T-cell (primary cell): ENCODE results near the gene ZCCHC14. TPM values are rescaled to one million over a fixed set of nuclear protein-coding genes. Genes with fewer than 3 reads are reported as not detected.

Experiments used
- ATAC-seq, 4 experiments: fragments of 200-7000 bp in 3 of 4; fragments of 150-1000 bp in 1 of 4; cut with Tn5 transposase; replicated peaks in 1 of 4; 1 replicate in 3 of 4; 2 replicates in 1 of 4; pipeline ENCODE4 v1.10.0; 2021; ENCODE audit warnings: moderate library complexity in 3 of 4, mild to moderate bottlenecking in 2 of 4, moderate number of reproducible peaks in 1 of 4
- CTCF ChIA-PET, 2 donors: fragments of 300-600 bp; sonication (Branson Sonifier 250); formaldehyde crosslinking; loops; one replicate each; lab custom pipeline; 2022; ENCODE audit warnings: antibody characterized with exemption in 2 of 2; lab: Charles Lee
- POLR2A ChIA-PET, 2 donors: fragments of 300-600 bp; sonication (Branson Sonifier 250); formaldehyde crosslinking; loops; one replicate each; lab custom pipeline; 2022; ENCODE audit warnings: antibody characterized with exemption in 2 of 2; lab: Charles Lee
- DNase-seq, 35 experiments: peaks; one replicate each; pipeline versions ENCODE4 v3.0.0 to v3.0.0-alpha.2; 2013 to 2023
- H3K27ac ChIP-seq: one replicate; pipeline ENCODE4 v1.5.1; 2013; ENCODE audit warnings: low read length
- H3K27me3 ChIP-seq, 2 experiments: replicated peaks in 1 of 2; 1 replicate in 1 of 2; 2 replicates in 1 of 2; pipeline versions ENCODE4 v1.6.1 to v1.7.0; 2013; ENCODE audit warnings: low read length in 1 of 2, mixed read lengths in 1 of 2; ENCODE audit not compliant: control insufficient read depth in 2 of 2, insufficient read depth in 2 of 2; ENCODE audit errors: extremely low read depth in 1 of 2
- H3K36me3 ChIP-seq, 2 donors: 1 replicate in 1 of 2; 2 replicates in 1 of 2; pipeline versions ENCODE4 v1.6.1 to v1.7.0; 2013; ENCODE audit warnings: low read length in 1 of 2; ENCODE audit not compliant: control insufficient read depth in 2 of 2, insufficient read depth in 1 of 2; ENCODE audit errors: extremely low read depth in 1 of 2
- H3K4me1 ChIP-seq, 2 experiments: 1 replicate in 1 of 2; 2 replicates in 1 of 2; pipeline versions ENCODE4 v1.6.1 to v1.7.0; 2013; ENCODE audit warnings: low read length in 2 of 2, mixed read lengths in 1 of 2; ENCODE audit not compliant: insufficient read depth in 2 of 2, control insufficient read depth in 1 of 2; ENCODE audit errors: extremely low read depth in 1 of 2
- H3K4me3 ChIP-seq, 2 donors: 1 replicate in 1 of 2; 2 replicates in 1 of 2; pipeline versions ENCODE4 v1.5.1 to v1.7.0; 2013; ENCODE audit warnings: mild to moderate bottlenecking in 2 of 2, low read length in 1 of 2, moderate library complexity in 1 of 2; ENCODE audit not compliant: control insufficient read depth in 1 of 2; ENCODE audit errors: extremely low read depth in 1 of 2
- H3K9me3 ChIP-seq: 2 replicates; pipeline ENCODE4 v1.7.0; 2013
- H3K27ac Mint-ChIP-seq, 2 donors: one replicate each; pipeline ENCODE4 v1.8.0; 2020 to 2021; ENCODE audit warnings: mild to moderate bottlenecking in 2 of 2, mixed read lengths in 2 of 2
- H3K27me3 Mint-ChIP-seq, 2 donors: one replicate each; pipeline ENCODE4 v1.8.0; 2021 to 2022; ENCODE audit warnings: mixed read lengths in 2 of 2
- H3K36me3 Mint-ChIP-seq: one replicate; pipeline ENCODE4 v1.8.0; 2021; ENCODE audit warnings: mixed read lengths
- H3K4me1 Mint-ChIP-seq, 3 donors: one replicate each; pipeline ENCODE4 v1.8.0; 2020 to 2022; ENCODE audit warnings: mixed read lengths in 3 of 3, mild to moderate bottlenecking in 1 of 3
- H3K4me3 Mint-ChIP-seq, 3 donors: one replicate each; pipeline ENCODE4 v1.8.0; 2020 to 2022; ENCODE audit warnings: mild to moderate bottlenecking in 3 of 3, mixed read lengths in 3 of 3, moderate library complexity in 3 of 3
- H3K9me3 Mint-ChIP-seq, 3 donors: one replicate each; pipeline ENCODE4 v1.8.0; 2020 to 2022; ENCODE audit warnings: mixed read lengths in 3 of 3
- WGBS: methylation state at CpG from one replicate; pipeline ENCODE4 v1.1.5; 2013; ENCODE audit warnings: missing lambda C conversion rate; ENCODE audit not compliant: insufficient coverage; 5-methylcytosine and 5-hydroxymethylcytosine counted together
- total RNA-seq, 35 experiments: library from RNA in 6 of 35; stranded (reverse) in 6 of 35; fragments of 120-200 nt in 1 of 35; gene quantifications; one replicate each; pipeline versions ENCODE4 v1.2.1 to v1.2.4 and lab custom pipeline; 2013 to 2026

The ZCCHC14 gene
- total RNA-seq, 5 donors from 2014 or later (not counting 1 experiment from before 2014, with no cell fraction given) = 23.7 to 32.6 (median 27.3) TPM

DNA sequence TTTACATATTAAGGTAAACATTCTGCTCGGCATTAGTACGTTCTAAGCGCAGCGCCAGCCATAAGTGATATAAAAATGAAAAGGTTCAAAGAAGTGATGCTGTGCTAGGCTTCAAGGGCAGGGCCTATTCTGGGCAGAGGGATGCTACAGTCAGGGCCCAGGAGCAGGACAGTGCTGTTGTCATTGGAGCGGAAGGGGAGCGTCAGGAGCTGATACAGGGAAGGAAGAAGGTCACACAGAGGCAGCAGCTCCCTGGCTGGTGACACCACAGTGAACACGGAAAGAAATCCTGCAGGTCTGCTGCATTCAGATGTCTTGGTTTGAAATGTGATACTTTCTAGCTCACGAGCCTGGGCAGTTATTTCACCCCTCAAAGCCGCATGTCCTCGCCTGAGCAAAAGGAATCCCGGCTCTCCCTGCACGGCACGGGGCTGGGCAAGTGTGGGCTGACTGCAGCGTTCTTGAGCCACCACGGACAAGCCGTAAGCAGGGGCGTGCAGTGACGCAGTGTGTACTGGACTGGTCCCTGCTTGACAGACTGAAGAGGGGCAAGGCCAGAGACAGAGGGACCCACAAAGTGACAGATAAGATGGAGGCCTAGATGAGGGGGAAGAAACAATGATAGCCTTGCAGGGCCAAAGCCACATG lies 41.1 kb downstream of the ZCCHC14 start:
- Mint-ChIP-seq H3K4me3 (no peak overlapping the region), H3K9me3 (no peaks in the 10 kb centered on the region), H3K36me3 (peaks cover 42% of the 10 kb centered on the region), H3K4me1 (peaks cover 5 to 9% (median 6%) of the 10 kb centered on the region in 3 donors), H3K27ac (no peak overlapping the region), H3K27me3 (no peaks in the 10 kb centered on the region)
- CTCF ChIA-PET = no interaction called here
- WGBS = 97% methylated on average over 17 of the region's 18 CpGs
- Histone ChIP-seq H3K4me3 (no peak overlapping the region), H3K4me1 (no peaks in the 10 kb centered on the region), H3K9me3 (no peaks in the 10 kb centered on the region), H3K27ac (no peak overlapping the region), H3K36me3 (peaks cover 4 to 40% of the 10 kb centered on the region in 2 donors), H3K27me3 (no peaks in the 10 kb centered on the region)
- POLR2A ChIA-PET = interaction anchor here in 1 of 2 donors (0.5 kb wide), 1 partner anchor 24 kb away, joined by 3 read pairs; no protein-coding TSS in a partner anchor
- DNase-seq (no peak), ATAC-seq (no peak)

DNA sequence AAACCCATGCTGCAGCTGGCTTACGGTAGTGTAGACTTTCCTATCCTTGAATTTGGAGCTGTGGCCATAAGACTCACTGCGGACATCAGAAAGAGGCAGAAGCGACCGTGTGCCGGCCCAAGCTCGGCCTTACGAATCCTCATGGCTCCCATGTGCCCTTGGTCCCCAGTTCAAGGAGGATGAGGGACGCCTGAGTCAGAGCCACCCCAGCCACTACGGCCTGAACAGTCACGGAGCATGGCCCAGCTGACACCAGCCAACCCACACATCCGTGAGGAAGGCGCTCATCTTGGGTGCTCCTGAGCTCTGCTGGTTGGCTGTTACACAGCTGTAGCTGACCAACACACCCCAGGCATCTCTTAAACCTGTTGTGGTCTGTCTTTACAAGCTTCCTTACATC lies 44.0 kb downstream of the ZCCHC14 start:
- Mint-ChIP-seq H3K9me3 (peaks cover 0 to 3% (median 0%) of the 10 kb centered on the region in 3 donors), H3K4me1 (peaks cover 2 to 3% (median 2%) of the 10 kb centered on the region in 3 donors), H3K27ac (no peak overlapping the region), H3K36me3 (peaks cover 52% of the 10 kb centered on the region), H3K4me3 (no peak overlapping the region), H3K27me3 (no peaks in the 10 kb centered on the region)
- Histone ChIP-seq H3K9me3 (no peaks in the 10 kb centered on the region), H3K4me3 (no peak overlapping the region), H3K27me3 (no peaks in the 10 kb centered on the region), H3K36me3 (peaks cover 4 to 39% of the 10 kb centered on the region in 2 donors), H3K27ac (no peak overlapping the region), H3K4me1 (no peaks in the 10 kb centered on the region)
- WGBS = 99% methylated on average over 11 of the region's 12 CpGs
- ATAC-seq (no peak), DNase-seq (no peak)
- POLR2A ChIA-PET = no interaction called here
- CTCF ChIA-PET = no interaction called here

DNA sequence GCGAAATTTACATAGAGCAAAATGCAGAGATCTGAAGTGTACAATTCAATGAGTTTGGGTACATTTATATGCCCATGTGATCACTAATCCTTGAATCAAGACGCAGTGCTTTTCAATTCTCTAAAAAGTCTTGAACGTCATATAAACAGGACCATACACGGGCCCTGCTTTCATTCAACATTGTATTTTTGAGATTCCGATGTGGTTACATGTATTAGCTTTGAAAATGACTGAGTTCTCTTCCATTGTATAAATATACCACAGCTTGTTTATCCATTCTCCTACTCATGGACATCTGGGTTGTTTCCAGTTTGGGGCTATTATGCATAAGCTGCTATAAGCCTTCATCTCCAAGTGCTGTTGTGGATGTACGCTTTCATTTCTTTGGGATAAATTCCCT lies 45.5 kb downstream of the ZCCHC14 start:
- Histone ChIP-seq H3K4me3 (no peak overlapping the region), H3K27me3 (no peaks in the 10 kb centered on the region), H3K4me1 (no peaks in the 10 kb centered on the region), H3K36me3 (peaks cover 0 to 26% of the 10 kb centered on the region in 2 donors), H3K27ac (no peak overlapping the region), H3K9me3 (no peaks in the 10 kb centered on the region)
- no peak overlapping the region for H3K4me3 Mint-ChIP-seq
- H3K27me3 Mint-ChIP-seq = no peaks in the 10 kb centered on the region
- ATAC-seq = no peak
- POLR2A ChIA-PET = interaction anchor here in 1 of 2 donors (0.8 kb wide), 1 partner anchor 111 kb away, joined by 5 read pairs; no protein-coding TSS in a partner anchor
- H3K9me3 Mint-ChIP-seq = peaks cover 0 to 3% (median 0%) of the 10 kb centered on the region in 3 donors
- peaks cover 0 to 4% (median 2%) of the 10 kb centered on the region in 3 donors for H3K4me1 Mint-ChIP-seq
- WGBS = 100% methylated on average over 1 of the region's 6 CpGs
- peak overlapping the region in 1 of 2 donors; percentile 65 for H3K27ac Mint-ChIP-seq
- H3K36me3 Mint-ChIP-seq = peaks cover 50% of the 10 kb centered on the region
- CTCF ChIA-PET = no interaction called here
- no peak for DNase-seq

DNA sequence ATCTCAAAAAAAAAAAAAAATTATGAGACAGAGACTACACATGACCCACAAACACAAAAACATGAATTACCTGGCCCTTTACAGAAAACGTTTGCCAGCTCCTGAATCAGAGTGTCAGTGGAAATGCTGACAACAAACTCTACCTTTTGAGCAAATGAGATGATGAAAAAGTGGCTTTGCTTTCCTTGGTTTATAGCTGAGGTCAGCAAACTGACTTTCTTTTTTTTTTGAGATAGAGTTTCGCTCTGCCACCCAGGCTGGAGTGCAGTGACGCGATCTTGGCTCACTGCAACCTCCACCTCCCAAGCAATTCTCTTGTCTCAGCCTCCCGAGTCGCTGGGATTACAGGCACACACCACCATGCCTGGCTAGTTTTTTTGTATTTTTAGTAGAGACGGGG lies 46.3 kb downstream of the ZCCHC14 start:
- POLR2A ChIA-PET = no interaction called here
- peaks cover 0 to 3% (median 0%) of the 10 kb centered on the region in 3 donors for H3K9me3 Mint-ChIP-seq
- H3K36me3 ChIP-seq = peaks cover 0 to 20% of the 10 kb centered on the region in 2 donors
- no peak overlapping the region for H3K27ac Mint-ChIP-seq
- peaks cover 49% of the 10 kb centered on the region for H3K36me3 Mint-ChIP-seq
- no peak overlapping the region for H3K4me3 ChIP-seq
- WGBS = no CpG with 5 or more reads among the region's 7 CpGs
- peaks cover 0 to 3% (median 2%) of the 10 kb centered on the region in 3 donors for H3K4me1 Mint-ChIP-seq
- no peaks in the 10 kb centered on the region for H3K27me3 Mint-ChIP-seq
- no peak overlapping the region for H3K27ac ChIP-seq
- CTCF ChIA-PET = interaction anchor here in 1 of 2 donors (0.5 kb wide), 1 partner anchor 24 kb away, joined by 3 read pairs; no protein-coding TSS in a partner anchor
- DNase-seq (no peak), ATAC-seq (no peak)
- no peaks in the 10 kb centered on the region for H3K27me3 ChIP-seq
- H3K4me1 ChIP-seq = no peaks in the 10 kb centered on the region
- no peaks in the 10 kb centered on the region for H3K9me3 ChIP-seq
- no peak overlapping the region for H3K4me3 Mint-ChIP-seq

DNA sequence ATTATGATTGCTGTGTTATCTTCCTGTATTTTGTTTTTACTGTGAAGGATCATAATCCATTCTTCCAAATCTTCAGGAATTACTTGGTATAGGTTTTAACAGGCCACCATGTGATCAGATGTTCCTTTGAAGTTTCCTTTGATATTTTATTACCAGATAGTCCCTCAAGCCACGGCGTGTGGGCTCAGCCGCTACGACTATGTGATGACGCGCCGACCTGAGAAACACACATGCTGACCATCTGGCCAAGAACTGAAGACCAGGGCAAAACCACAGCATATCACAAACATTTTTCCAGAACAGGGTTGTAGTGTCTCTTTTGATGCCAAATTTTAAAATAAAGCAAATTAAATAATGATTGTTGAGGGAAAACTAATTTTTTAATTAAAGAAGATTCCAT lies 47.3 kb downstream of the ZCCHC14 start:
- H3K36me3 ChIP-seq = peaks cover 0 to 18% of the 10 kb centered on the region in 2 donors
- H3K27me3 ChIP-seq = no peaks in the 10 kb centered on the region
- no peak for ATAC-seq
- no peaks in the 10 kb centered on the region for H3K9me3 ChIP-seq
- H3K4me3 ChIP-seq = no peak overlapping the region
- ChIA-PET CTCF (interaction anchor here in 1 of 2 donors (0.7 kb wide), 1 partner anchor 87 kb away, joined by 4 read pairs; no protein-coding TSS in a partner anchor), POLR2A (no interaction called here)
- DNase-seq = no peak
- H3K27ac Mint-ChIP-seq = no peak overlapping the region
- peaks cover 49% of the 10 kb centered on the region for H3K36me3 Mint-ChIP-seq
- H3K4me1 Mint-ChIP-seq = peaks cover 0 to 3% (median 2%) of the 10 kb centered on the region in 3 donors
- no peak overlapping the region for H3K27ac ChIP-seq
- no peaks in the 10 kb centered on the region for H3K27me3 Mint-ChIP-seq
- WGBS = 100% methylated on average over 1 of the region's 7 CpGs
- no peaks in the 10 kb centered on the region for H3K4me1 ChIP-seq
- H3K4me3 Mint-ChIP-seq = no peak overlapping the region
- peaks cover 0 to 3% (median 0%) of the 10 kb centered on the region in 3 donors for H3K9me3 Mint-ChIP-seq

DNA sequence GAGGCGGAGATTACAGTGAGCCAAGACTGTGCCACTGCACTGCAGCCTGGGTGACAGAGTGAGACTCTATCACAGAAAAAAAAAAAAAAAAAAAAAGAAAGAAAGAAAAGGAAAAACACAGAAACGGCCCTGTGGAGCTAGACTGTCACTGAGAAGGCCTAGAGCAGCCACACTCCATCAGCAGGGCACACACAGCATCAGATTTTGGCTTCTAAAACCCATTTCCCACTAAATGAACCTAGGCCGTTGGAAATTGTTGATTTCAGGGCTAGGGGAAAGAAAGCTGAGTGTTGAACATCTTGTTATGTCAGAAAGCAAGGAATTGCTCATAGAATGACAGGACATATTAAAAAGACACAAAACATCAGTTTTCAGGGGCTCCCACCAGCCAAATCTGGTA lies 48.9 kb downstream of the ZCCHC14 start:
- no CpG with 5 or more reads among the region's 3 CpGs for WGBS
- ATAC-seq (no peak), DNase-seq (no peak)
- H3K27ac Mint-ChIP-seq = no peak overlapping the region
- CTCF ChIA-PET = no interaction called here
- H3K4me1 Mint-ChIP-seq = peaks cover 0 to 3% (median 2%) of the 10 kb centered on the region in 3 donors
- Histone ChIP-seq H3K27me3 (no peaks in the 10 kb centered on the region), H3K36me3 (peaks cover 0 to 14% of the 10 kb centered on the region in 2 donors), H3K27ac (no peak overlapping the region), H3K4me3 (no peak overlapping the region), H3K9me3 (no peaks in the 10 kb centered on the region), H3K4me1 (no peaks in the 10 kb centered on the region)
- H3K36me3 Mint-ChIP-seq = peaks cover 44% of the 10 kb centered on the region
- no peaks in the 10 kb centered on the region for H3K27me3 Mint-ChIP-seq
- H3K4me3 Mint-ChIP-seq = no peak overlapping the region
- H3K9me3 Mint-ChIP-seq = peaks cover 0 to 3% (median 0%) of the 10 kb centered on the region in 3 donors
- POLR2A ChIA-PET = no interaction called here
